ENCODE results near the gene PRSS33. TPM values are rescaled to one million over a fixed set of nuclear protein-coding genes. Genes with fewer than 3 reads are reported as not detected.
A peak's percentile ranks its signal among the peaks of the same experiment; 100 is the strongest.

Gene PRSS33
- total and polyA plus RNA-seq, 9 of the 15 experiments (the other 6 are each of a cell fraction or from before 2014, with no cell fraction given) = not detected

DNA sequence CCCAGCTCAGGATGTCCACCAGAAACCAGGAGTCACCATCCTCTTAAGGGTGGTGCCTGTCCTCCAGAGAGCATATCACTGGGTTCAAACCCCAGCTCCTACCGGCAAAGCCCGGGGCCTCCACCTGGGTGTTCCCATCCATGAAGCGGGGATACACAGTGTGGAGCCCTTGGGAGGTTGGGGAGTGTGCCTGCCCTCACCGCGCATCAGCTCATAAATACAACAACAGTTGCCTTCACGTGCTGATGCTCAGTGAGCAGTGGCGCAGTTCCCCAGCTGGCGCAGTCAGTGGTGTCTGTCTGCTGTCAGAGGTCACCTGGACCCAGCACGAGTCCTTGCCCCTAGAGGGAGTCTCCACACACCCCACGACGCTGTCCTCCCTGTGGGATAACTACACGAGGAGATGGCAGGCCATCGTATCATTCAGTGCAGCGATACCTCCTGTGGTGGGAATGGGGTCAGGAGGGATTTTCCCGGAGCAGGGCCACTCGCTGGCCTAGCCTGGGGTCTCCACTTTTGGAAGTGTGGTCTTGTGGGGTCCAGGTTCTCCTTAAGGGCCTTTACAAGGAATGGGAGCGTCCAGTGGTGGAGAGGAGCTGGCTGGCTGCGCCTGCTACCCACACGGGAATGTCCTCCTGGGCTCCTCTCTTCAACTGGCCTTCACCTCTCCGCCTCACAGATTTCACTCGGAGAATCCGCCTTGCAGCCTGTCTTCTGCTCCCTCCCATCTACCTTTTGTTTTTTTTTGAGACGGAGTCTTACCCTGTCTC is 8.0 kb downstream of the PRSS33 start (continued):
- TF ChIP-seq, protein P1, sequence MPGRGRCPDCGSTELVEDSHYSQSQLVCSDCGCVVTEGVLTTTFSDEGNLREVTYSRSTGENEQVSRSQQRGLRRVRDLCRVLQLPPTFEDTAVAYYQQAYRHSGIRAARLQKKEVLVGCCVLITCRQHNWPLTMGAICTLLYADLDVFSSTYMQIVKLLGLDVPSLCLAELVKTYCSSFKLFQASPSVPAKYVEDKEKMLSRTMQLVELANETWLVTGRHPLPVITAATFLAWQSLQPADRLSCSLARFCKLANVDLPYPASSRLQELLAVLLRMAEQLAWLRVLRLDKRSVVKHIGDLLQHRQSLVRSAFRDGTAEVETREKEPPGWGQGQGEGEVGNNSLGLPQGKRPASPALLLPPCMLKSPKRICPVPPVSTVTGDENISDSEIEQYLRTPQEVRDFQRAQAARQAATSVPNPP (IDR thresholded peaks at IDR 0.05; ENCODE audit: borderline replicate concordance, insufficient read depth, insufficient read length) = no peak
- TF ChIP-seq ZNF133 (CRISPR knock-in tag; IDR thresholded peaks at IDR 0.05) = no peak
- TF ChIP-seq PHF8 (IDR thresholded peaks at IDR 0.05; ENCODE audit: borderline replicate concordance, low read length) = no peak
- TF ChIP-seq ZNF584 (CRISPR knock-in tag; IDR thresholded peaks at IDR 0.05; ENCODE audit: low read depth) = no peak
- 0 out of 2 replicates have a peak, but pooled peaks have one; percentile 12 for TF ChIP-seq SUPT5H (IDR thresholded peaks at IDR 0.05)
- TF ChIP-seq, protein P2, sequence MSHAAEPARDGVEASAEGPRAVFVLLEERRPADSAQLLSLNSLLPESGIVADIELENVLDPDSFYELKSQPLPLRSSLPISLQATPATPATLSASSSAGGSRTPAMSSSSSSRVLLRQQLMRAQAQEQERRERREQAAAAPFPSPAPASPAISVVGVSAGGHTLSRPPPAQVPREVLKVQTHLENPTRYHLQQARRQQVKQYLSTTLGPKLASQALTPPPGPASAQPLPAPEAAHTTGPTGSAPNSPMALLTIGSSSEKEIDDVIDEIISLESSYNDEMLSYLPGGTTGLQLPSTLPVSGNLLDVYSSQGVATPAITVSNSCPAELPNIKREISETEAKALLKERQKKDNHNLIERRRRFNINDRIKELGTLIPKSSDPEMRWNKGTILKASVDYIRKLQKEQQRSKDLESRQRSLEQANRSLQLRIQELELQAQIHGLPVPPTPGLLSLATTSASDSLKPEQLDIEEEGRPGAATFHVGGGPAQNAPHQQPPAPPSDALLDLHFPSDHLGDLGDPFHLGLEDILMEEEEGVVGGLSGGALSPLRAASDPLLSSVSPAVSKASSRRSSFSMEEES (CRISPR knock-in tag; IDR thresholded peaks at IDR 0.05) = no peak
- no peak for TF ChIP-seq ETV6 (IDR thresholded peaks at IDR 0.05; ENCODE audit: borderline replicate concordance in 1 of 2, low read depth in 2 of 2, low read length in 1 of 2)
- no peak for TF ChIP-seq ETV6 (CRISPR knock-in tag; IDR thresholded peaks at IDR 0.05; ENCODE audit: borderline replicate concordance)
- TF ChIP-seq MECOM (CRISPR knock-in tag; IDR thresholded peaks at IDR 0.05) = no peak
- TF ChIP-seq KDM2B (CRISPR knock-in tag; IDR thresholded peaks at IDR 0.05) = no peak
- TF ChIP-seq, protein P3, sequence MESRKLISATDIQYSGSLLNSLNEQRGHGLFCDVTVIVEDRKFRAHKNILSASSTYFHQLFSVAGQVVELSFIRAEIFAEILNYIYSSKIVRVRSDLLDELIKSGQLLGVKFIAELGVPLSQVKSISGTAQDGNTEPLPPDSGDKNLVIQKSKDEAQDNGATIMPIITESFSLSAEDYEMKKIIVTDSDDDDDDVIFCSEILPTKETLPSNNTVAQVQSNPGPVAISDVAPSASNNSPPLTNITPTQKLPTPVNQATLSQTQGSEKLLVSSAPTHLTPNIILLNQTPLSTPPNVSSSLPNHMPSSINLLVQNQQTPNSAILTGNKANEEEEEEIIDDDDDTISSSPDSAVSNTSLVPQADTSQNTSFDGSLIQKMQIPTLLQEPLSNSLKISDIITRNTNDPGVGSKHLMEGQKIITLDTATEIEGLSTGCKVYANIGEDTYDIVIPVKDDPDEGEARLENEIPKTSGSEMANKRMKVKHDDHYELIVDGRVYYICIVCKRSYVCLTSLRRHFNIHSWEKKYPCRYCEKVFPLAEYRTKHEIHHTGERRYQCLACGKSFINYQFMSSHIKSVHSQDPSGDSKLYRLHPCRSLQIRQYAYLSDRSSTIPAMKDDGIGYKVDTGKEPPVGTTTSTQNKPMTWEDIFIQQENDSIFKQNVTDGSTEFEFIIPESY (CRISPR knock-in tag; IDR thresholded peaks at IDR 0.05) = peak; percentile 95
- peak; percentile 45 for TF ChIP-seq RBFOX2 (IDR thresholded peaks at IDR 0.05; ENCODE audit: low read depth, low read length)
- no peak for TF ChIP-seq ZNF778 (CRISPR knock-in tag; IDR thresholded peaks at IDR 0.05)
- no peak for TF ChIP-seq ZNF408 (CRISPR knock-in tag; IDR thresholded peaks at IDR 0.05; ENCODE audit: low read depth)
- TF ChIP-seq CEBPG (CRISPR knock-in tag; IDR thresholded peaks at IDR 0.05) = no peak
- no peak for TF ChIP-seq CEBPG (tag; conservative IDR thresholded peaks at IDR 0.05 in 1 of 2, IDR thresholded peaks at IDR 0.05 in 1 of 2)
- TF ChIP-seq FIP1L1 (IDR thresholded peaks at IDR 0.05; ENCODE audit: low read depth, low read length, poor library complexity, severe bottlenecking) = no peak
- TF ChIP-seq, protein P4, sequence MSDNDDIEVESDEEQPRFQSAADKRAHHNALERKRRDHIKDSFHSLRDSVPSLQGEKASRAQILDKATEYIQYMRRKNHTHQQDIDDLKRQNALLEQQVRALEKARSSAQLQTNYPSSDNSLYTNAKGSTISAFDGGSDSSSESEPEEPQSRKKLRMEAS (CRISPR knock-in tag; IDR thresholded peaks at IDR 0.05) = 0 out of 2 replicates have a peak, but pooled peaks have one; percentile 34
- no peak for TF ChIP-seq IFI16 (CRISPR knock-in tag; IDR thresholded peaks at IDR 0.05)
- no peak for TF ChIP-seq PRPF4 (IDR thresholded peaks at IDR 0.05; ENCODE audit: insufficient read depth, low read depth, low read length, poor library complexity, severe bottlenecking)
- TF ChIP-seq SREBF2 (CRISPR knock-in tag; IDR thresholded peaks at IDR 0.05) = no peak
- no peak for TF ChIP-seq ZZZ3 (IDR thresholded peaks at IDR 0.05)
- no peak for TF ChIP-seq ZNF274 (IDR thresholded peaks at IDR 0.05; ENCODE audit: borderline replicate concordance, low read depth, low read length)
- TF ChIP-seq MAFK (IDR thresholded peaks at IDR 0.05; ENCODE audit: low read length) = no peak

Measured in K562 (cell line).